ENCODE results near the gene JPH2. TPM values are rescaled to one million over a fixed set of nuclear protein-coding genes. Genes with fewer than 3 reads are reported as not detected.

JPH2 gene
- total RNA-seq, 1 donor = under 0.01 TPM

- no peak for TF ChIP-seq CTCF (IDR thresholded peaks at IDR 0.05; ENCODE audit: insufficient read depth, low read length)
- DNase-seq (ENCODE audit: low read depth) = peak; percentile 16
- H3K4me3 ChIP-seq (ENCODE audit: low read depth, low read length) = no peak overlapping the region
Measured at GRCh38 chr20:44142413-44142812, 44.6 kb downstream of the JPH2 start.

DNA sequence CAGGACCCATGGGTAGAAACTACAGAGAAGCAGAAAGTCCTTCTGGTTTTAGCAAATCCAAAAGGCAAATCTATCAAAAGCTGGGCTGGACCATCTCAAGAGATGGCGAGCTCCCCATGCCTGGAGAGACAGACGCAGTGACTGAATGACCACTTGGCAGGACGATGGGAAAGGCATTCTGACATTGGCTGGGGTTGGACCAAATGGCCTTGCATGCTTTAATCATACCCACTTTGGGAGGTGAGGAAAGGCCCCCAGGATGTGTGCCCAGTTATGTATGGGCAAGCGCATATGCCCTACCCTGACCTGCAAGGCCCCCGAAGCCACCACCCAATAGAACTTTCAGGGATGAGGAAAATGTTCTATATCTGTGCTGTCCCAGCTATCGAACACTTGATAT lies 45.1 kb downstream of the JPH2 start:
- no peak for TF ChIP-seq CTCF (IDR thresholded peaks at IDR 0.05; ENCODE audit: insufficient read depth, low read length)
- DNase-seq (ENCODE audit: low read depth) = no peak
- no peak overlapping the region for H3K4me3 ChIP-seq (ENCODE audit: low read depth, low read length)

GRCh38 chr20:44138867-44139266 lies 48.1 kb downstream of the JPH2 start:
- no peak overlapping the region for H3K4me3 ChIP-seq (ENCODE audit: low read depth, low read length)
- no peak for DNase-seq (ENCODE audit: low read depth)
- TF ChIP-seq CTCF (IDR thresholded peaks at IDR 0.05; ENCODE audit: insufficient read depth, low read length) = no peak

DNA sequence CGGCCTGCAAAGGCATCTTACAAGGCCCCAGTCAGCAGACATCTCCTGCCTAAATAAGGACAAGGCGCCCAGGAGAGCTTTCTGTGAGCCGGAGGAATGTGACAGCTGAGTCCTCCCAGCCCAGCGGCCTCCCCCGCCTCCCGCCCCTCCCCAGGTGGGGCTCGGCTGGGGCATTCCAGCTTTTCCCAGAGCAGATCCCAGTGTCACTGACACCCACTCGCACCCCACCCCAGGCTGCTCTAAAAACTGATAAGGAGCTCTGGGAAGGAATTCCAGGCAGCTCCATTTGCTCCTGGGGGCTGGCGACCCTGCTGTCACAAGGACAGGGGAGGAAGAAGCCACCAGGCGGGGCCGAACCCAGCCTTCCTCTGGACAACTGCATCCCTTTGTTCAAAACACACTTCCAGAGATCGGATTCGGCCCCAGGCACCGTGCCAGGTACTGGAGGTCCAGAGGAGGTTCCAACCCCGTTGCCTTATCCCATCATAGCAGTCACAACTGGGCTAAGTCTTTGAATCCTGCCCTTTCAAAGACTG lies 49.7 kb downstream of the JPH2 start:
- TF ChIP-seq CTCF (IDR thresholded peaks at IDR 0.05; ENCODE audit: insufficient read depth, low read length) = no peak
- DNase-seq (ENCODE audit: low read depth) = peak; percentile 25
- no peak overlapping the region for H3K4me3 ChIP-seq (ENCODE audit: low read depth, low read length)

DNA sequence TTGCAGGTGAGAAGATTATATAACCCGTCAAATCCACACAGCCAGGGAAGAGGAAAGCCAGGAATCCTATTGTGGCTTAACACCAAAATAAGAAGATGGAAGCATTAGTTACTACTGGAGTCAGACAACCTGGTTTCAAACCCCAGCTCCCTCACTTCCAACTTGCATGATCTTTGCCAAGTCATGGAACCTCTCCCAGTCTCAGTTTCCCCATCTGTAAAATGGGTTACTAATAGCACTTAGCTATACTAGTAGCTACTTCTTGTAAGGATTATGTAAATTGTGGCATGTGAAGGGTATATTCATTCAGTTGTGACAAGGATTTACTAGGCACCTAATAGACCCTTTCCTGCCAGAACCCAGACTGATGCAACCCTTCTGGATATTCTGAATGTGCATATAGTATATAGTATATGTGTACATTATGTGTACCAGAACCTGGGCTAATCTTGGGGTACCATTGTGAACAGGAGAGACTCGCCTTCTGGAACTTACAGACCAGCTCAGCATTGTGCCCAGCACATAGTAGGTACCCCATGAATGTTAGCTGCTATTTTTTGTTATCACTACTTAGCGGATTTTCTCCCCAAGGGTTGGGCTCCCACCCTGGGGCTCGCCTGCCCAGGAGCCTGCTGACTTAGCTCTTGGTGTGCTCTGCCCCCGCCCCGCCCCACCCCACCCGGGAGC lies 50.3 kb downstream of the JPH2 start:
- DNase-seq (ENCODE audit: low read depth) = no peak
- no peak overlapping the region for H3K4me3 ChIP-seq (ENCODE audit: low read depth, low read length)
- TF ChIP-seq CTCF (IDR thresholded peaks at IDR 0.05; ENCODE audit: insufficient read depth, low read length) = no peak

DNA sequence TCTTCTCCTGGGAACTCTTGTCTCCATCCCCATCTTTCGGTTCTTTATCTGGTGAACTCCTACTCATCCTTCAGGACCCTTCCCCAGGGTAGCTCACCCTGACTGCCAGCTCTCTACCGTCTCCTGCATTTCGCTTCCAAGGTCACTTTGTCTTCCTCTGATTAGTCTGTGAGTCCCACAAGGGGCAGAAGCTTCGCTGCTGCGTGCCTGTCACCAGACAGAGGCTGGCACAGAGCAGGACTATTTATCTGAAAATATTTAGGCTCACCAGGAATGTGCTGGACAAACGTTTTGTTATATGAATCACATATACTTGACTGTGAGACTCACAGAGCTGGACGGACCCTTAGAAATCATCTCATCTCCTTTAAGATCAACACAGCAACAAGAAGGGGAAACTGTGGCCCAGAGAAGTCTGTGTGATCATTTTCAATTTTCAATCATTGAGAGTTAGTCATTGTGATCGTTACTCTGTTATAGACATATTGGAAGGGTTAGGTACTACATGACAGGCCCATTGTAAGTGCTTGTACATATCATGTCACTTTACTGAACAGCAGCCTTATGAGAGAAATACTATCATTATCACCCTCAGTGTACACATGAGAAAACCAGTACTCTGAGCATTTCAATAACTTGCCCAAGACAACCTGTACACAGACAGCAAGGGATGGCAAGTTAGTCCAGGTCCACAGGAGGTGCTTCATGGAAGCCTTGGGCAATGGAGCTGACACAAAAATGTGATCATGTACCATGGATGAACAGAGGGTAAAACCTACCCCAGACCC lies 51.4 kb downstream of the JPH2 start:
- TF ChIP-seq CTCF (IDR thresholded peaks at IDR 0.05; ENCODE audit: insufficient read depth, low read length) = no peak
- DNase-seq (ENCODE audit: low read depth) = no peak
- H3K4me3 ChIP-seq (ENCODE audit: low read depth, low read length) = no peak overlapping the region

Measured in fibroblast of the aortic adventitia (primary cell).